GM12878 (cell line): Measurements from ENCODE around the gene MRNIP. TPM values are rescaled to one million over a fixed set of nuclear protein-coding genes. Genes with fewer than 3 reads are reported as not detected.

Experiments
- ATAC-seq: fragments of 200-7000 bp; cut with Tn5 transposase; 3 replicates; pipeline ENCODE4 v1.9.1; 2020; ENCODE audit warnings: mild to moderate bottlenecking, moderate library complexity
- BruUV-seq: library from RNA; stranded (reverse); fragments of 400-500 nt; replicated peaks from 2 replicates; lab custom pipeline; 2021; lab: Mats Ljungman, UMichigan
- CTCF ChIA-PET: fragments of 300-600 bp; sonication (Branson Sonifier 250); formaldehyde crosslinking; extraction: SDS; loops from one replicate; lab custom pipeline; 2021; ENCODE audit warnings: inconsistent platforms; lab: Yijun Ruan, JAX
- POLR2A ChIA-PET: fragments of 350-600 bp; formaldehyde crosslinking; extraction: SDS; loops from one replicate; lab custom pipeline; 2021; ENCODE audit warnings: inconsistent platforms; lab: Charles Lee
- RAD21 ChIA-PET: fragments of 300-600 bp; sonication (Branson Sonifier 250); formaldehyde crosslinking; loops from one replicate; lab custom pipeline; 2023; ENCODE audit warnings: antibody characterized with exemption; ENCODE audit not compliant: unreplicated experiment; lab: Charles Lee
- SMC1A ChIA-PET: fragments of 300-600 bp; sonication (Branson Sonifier 250); formaldehyde crosslinking; loops from one replicate; lab custom pipeline; 2023; ENCODE audit not compliant: unreplicated experiment, uncharacterized antibody; lab: Charles Lee
- DNase-seq: peaks from one replicate; pipeline ENCODE4 v3.0.0-alpha.2; 2011; ENCODE audit warnings: low read depth, low spot score
- FAIRE-seq: peaks from 3 replicates; lab custom pipeline; 2011; peaks lifted over from hg19 to GRCh38; lab: Jason Lieb, UNC
- H2AFZ ChIP-seq: 2 replicates; pipeline ENCODE4 v1.6.0; 2011; ENCODE audit warnings: low read depth, low read length, control low read depth; ENCODE audit not compliant: control insufficient read depth
- H3K27ac ChIP-seq: 2 replicates; pipeline ENCODE4 v1.5.1; 2011; ENCODE audit warnings: control low read depth; ENCODE audit not compliant: control insufficient read depth, insufficient read depth
- H3K27me3 ChIP-seq, 2 experiments: replicated peaks in 1 of 2; 2 replicates each; pipeline versions ENCODE4 v1.6.0 to v1.6.1; 2011; ENCODE audit warnings: low read length in 1 of 2; ENCODE audit not compliant: control insufficient read depth in 2 of 2, insufficient read depth in 2 of 2
- H3K36me3 ChIP-seq, 2 experiments: 2 replicates each; pipeline ENCODE4 v1.5.1; 2011; ENCODE audit warnings: low read length in 1 of 2; ENCODE audit not compliant: control insufficient read depth in 2 of 2, insufficient read depth in 2 of 2
- H3K4me1 ChIP-seq: 2 replicates; pipeline ENCODE4 v1.6.1; 2011; ENCODE audit warnings: mild to moderate bottlenecking, low read length, moderate library complexity, mixed read lengths; ENCODE audit not compliant: control insufficient read depth, insufficient read depth
- H3K4me2 ChIP-seq: 2 replicates; pipeline ENCODE4 v1.6.0; 2011; ENCODE audit warnings: control low read depth; ENCODE audit not compliant: control insufficient read depth, insufficient read depth
- H3K4me3 ChIP-seq: fragments of 200-600 bp; sonication (generic); 2 replicates; pipeline ENCODE4 v1.5.1; 2016
- H3K79me2 ChIP-seq: 2 replicates; pipeline ENCODE4 v1.6.0; 2011; ENCODE audit warnings: low read length; ENCODE audit not compliant: control insufficient read depth, insufficient read depth
- H3K9ac ChIP-seq: 2 replicates; pipeline ENCODE4 v1.8.0; 2011; ENCODE audit warnings: low read length, control low read depth, mixed read lengths; ENCODE audit not compliant: control insufficient read depth, insufficient read depth
- H3K9me3 ChIP-seq: replicated peaks from 3 replicates; pipeline ENCODE4 v1.5.1; 2011; ENCODE audit warnings: mild to moderate bottlenecking, low read length; ENCODE audit not compliant: control insufficient read depth, insufficient read depth
- H4K20me1 ChIP-seq: 2 replicates; pipeline ENCODE4 v1.6.0; 2011; ENCODE audit not compliant: control insufficient read depth, insufficient read depth
- IRF5 ChIP-seq: fragments of 450-650 bp; IDR thresholded peaks from 2 replicates; pipeline ENCODE4 v1.6.1; 2017; ENCODE audit warnings: borderline replicate concordance
- POLR2A ChIP-seq: IDR thresholded peaks from 2 replicates; pipeline ENCODE4 v1.6.1; 2011; ENCODE audit warnings: low read depth, mild to moderate bottlenecking, low read length
- POLR2AphosphoS5 ChIP-seq: IDR thresholded peaks from 2 replicates; pipeline ENCODE4 v1.6.1; 2011; ENCODE audit warnings: mild to moderate bottlenecking, low read length, inconsistent platforms
- STAT1 ChIP-seq: fragments of 450-650 bp; conservative IDR thresholded peaks from 2 replicates; pipeline ENCODE4 v1.6.1; 2014; ENCODE audit warnings: antibody characterized with exemption, mild to moderate bottlenecking
- SUPT20H ChIP-seq: IDR thresholded peaks from 2 replicates; pipeline ENCODE4 v1.6.1; 2011; ENCODE audit warnings: low read depth, mild to moderate bottlenecking, low read length, moderate library complexity, borderline replicate concordance; ENCODE audit not compliant: control insufficient read depth
- TBL1XR1 ChIP-seq: IDR thresholded peaks from 2 replicates; pipeline ENCODE4 v1.6.1; 2012; ENCODE audit warnings: low read depth, low read length, improper control_type of control experiment
- TCF3 ChIP-seq: IDR thresholded peaks from 2 replicates; pipeline ENCODE4 v1.6.1; 2012; ENCODE audit warnings: low read depth, mild to moderate bottlenecking, low read length, borderline replicate concordance; ENCODE audit not compliant: insufficient read depth
- WGBS: methylation state at CpG from one replicate; pipeline ENCODE4 v1.1.6; 2016; ENCODE audit warnings: low lambda C conversion rate; ENCODE audit not compliant: insufficient replicate concordance, insufficient coverage; ENCODE audit errors: missing lambda C conversion rate; 5-methylcytosine and 5-hydroxymethylcytosine counted together
- in situ Hi-C: fragments of 300-500 bp; cut with MboI; formaldehyde crosslinking; loops from 9 replicates; pipeline ENCODE4 v1.14.3; 2018; ENCODE audit warnings: mixed read lengths
- intact Hi-C: fragments of 100-400 bp; cut with micrococcal nuclease; formaldehyde crosslinking; loops from one replicate; pipeline ENCODE4 v1.14.2; 2022; ENCODE audit not compliant: unreplicated experiment
- polyA plus RNA-seq, 11 experiments: library from polyadenylated mRNA; depleted of rRNA in 4 of 11; unstranded in 6 of 11; stranded (reverse) in 5 of 11; fragments of >200 nt; fragmentation: Nextera tagmentation in 4 of 11; fragmentation: Illumina TruSeq in 1 of 11; extraction: Ambion mirVana in 4 of 11; extraction: Trizol in 1 of 11; gene quantifications; 1 replicate in 1 of 11; 2 replicates in 10 of 11; pipeline versions ENCODE4 v1.2.1 to v1.2.3, GENCODE V29; 2011 to 2016; ENCODE audit warnings: inconsistent platforms in 2 of 11, missing spikeins in 2 of 11, low read depth in 1 of 11
- total RNA-seq, 4 experiments: library from RNA; depleted of rRNA in 3 of 4; stranded (reverse); fragments of >200 nt in 3 of 4; fragmentation: Illumina TruSeq in 1 of 4; extraction: Trizol in 1 of 4; gene quantifications; 2 replicates each; pipeline versions ENCODE4 v1.2.1 to v1.2.3, GENCODE V29; 2013 to 2021

Gene MRNIP
- total and polyA plus RNA-seq, 10 of the 15 experiments (the other 5 are each of a cell fraction or from before 2014, with no cell fraction given) = 2.4 to 30.4 (median 13.1) TPM

DNA sequence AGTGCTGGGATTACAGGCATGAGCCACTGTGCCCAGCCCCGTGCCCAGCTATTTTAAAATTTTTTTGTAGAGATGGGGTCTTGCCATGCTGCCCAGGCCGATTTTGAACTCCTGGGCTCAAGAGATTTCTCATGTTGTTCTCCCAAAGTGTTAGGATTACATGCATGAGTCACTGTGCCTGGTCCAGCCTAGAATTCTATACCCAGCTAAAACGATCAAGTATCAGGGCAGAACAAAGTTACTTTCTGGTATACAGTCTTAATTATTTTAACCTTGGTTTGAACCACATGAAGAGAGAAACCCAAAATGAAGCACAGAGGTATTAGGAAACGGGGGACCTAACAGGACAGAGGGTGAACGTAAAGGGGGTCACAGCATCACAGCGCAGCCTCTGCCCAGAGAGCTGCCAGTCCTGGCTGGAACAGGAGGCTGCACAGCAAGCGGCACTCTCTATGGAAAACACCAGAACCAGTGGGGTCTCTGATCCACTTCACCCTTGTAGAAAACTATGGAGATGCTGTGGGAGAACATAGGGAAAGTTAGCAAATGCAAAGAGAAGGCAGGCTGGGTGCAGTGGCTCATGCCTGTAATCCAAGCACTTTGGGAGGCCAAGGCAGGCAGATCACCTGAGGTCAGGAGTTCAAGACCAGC is 27.7 kb downstream of the MRNIP start:
- no peak overlapping the region for H3K27ac ChIP-seq
- peaks cover 19 to 30% of the 10 kb centered on the region in 2 experiments for H3K36me3 ChIP-seq
- in situ Hi-C loops = no loop called here
- intact Hi-C loops = no loop called here
- no peak for FAIRE-seq
- H3K27me3 ChIP-seq = no peaks in the 10 kb centered on the region
- 97% methylated on average over 7 of the region's 7 CpGs for WGBS
- no peak overlapping the region for H2AFZ ChIP-seq
- no peak overlapping the region for H3K9ac ChIP-seq
- no peak overlapping the region for H3K4me3 ChIP-seq
- POLR2A ChIA-PET = interaction anchor here (1.2 kb wide), 1 partner anchor 9 kb away, joined by 3 read pairs; no protein-coding TSS in a partner anchor
- RAD21 ChIA-PET = no interaction called here
- BruUV-seq = no TSS peak
- no peaks in the 10 kb centered on the region for H3K4me1 ChIP-seq
- SMC1A ChIA-PET = interaction anchor here (0.6 kb wide), 1 partner anchor 23 kb away, joined by 3 read pairs; no protein-coding TSS in a partner anchor
- peaks cover under 1% of the 10 kb centered on the region; the same call in 1 of the 2 replicates for H4K20me1 ChIP-seq
- no peaks in the 10 kb centered on the region for H3K9me3 ChIP-seq
- no peak for ATAC-seq
- H3K4me2 ChIP-seq = no peak overlapping the region
- CTCF ChIA-PET = interaction anchor here (1.0 kb wide), 1 partner anchor 26 kb away, joined by 3 read pairs; no protein-coding TSS in a partner anchor
- H3K79me2 ChIP-seq = no peaks in the 10 kb centered on the region
- no peak for DNase-seq
- no peak for TF ChIP-seq TBL1XR1
- no peak for TF ChIP-seq STAT1
- TF ChIP-seq SUPT20H = no peak
- 0 out of 2 replicates have a peak, but pooled peaks have one; percentile 8 for TF ChIP-seq POLR2AphosphoS5
- no peak for TF ChIP-seq IRF5
- no peak for TF ChIP-seq TCF3
- TF ChIP-seq POLR2A = peak; percentile 45; the same call in 1 of the 2 replicates
